Measurements from ENCODE around the gene HAND1. TPM values are rescaled to one million over a fixed set of nuclear protein-coding genes. Genes with fewer than 3 reads are reported as not detected.

Gene HAND1
- total and polyA plus RNA-seq, 9 of the 15 experiments (the other 6 are each of a cell fraction or from before 2014, with no cell fraction given) = not detected

- intact Hi-C loops (cut with micrococcal nuclease) (no loop called here), in situ Hi-C loops (cut with MboI) (no loop called here)
- no TSS peak for BruUV-seq (replicated peaks)
- H4K20me1 ChIP-seq (replicated peaks; ENCODE audit: control insufficient read depth, insufficient read depth, low read length) = peaks cover 4% of the 10 kb centered on the region; the same call in 1 of the 2 replicates
- no peak overlapping the region for H2AFZ ChIP-seq (ENCODE audit: low read depth, low read length)
- CTCF ChIA-PET (ENCODE audit: low intra/inter-chr PET ratio) = no interaction called here
- TF ChIP-seq E2F6 (IDR thresholded peaks at IDR 0.05; ENCODE audit: borderline replicate concordance in 1 of 2, extremely low read depth in 1 of 2, insufficient read depth in 1 of 2, insufficient read length in 1 of 2, low read depth in 1 of 2, low read length in 1 of 2, poor library complexity in 1 of 2, severe bottlenecking in 1 of 2) = peak in 1 of 2 experiments; percentile 57
- TF ChIP-seq, protein P1, sequence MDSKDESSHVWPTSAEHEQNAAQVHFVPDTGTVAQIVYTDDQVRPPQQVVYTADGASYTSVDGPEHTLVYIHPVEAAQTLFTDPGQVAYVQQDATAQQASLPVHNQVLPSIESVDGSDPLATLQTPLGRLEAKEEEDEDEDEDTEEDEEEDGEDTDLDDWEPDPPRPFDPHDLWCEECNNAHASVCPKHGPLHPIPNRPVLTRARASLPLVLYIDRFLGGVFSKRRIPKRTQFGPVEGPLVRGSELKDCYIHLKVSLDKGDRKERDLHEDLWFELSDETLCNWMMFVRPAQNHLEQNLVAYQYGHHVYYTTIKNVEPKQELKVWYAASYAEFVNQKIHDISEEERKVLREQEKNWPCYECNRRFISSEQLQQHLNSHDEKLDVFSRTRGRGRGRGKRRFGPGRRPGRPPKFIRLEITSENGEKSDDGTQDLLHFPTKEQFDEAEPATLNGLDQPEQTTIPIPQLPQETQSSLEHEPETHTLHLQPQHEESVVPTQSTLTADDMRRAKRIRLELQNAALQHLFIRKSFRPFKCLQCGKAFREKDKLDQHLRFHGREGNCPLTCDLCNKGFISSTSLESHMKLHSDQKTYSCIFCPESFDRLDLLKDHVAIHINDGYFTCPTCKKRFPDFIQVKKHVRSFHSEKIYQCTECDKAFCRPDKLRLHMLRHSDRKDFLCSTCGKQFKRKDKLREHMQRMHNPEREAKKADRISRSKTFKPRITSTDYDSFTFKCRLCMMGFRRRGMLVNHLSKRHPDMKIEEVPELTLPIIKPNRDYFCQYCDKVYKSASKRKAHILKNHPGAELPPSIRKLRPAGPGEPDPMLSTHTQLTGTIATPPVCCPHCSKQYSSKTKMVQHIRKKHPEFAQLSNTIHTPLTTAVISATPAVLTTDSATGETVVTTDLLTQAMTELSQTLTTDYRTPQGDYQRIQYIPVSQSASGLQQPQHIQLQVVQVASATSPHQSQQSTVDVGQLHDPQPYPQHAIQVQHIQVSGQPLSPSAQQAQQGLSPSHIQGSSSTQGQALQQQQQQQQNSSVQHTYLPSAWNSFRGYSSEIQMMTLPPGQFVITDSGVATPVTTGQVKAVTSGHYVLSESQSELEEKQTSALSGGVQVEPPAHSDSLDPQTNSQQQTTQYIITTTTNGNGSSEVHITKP (IDR thresholded peaks at IDR 0.05; ENCODE audit: partially characterized antibody) = no peak
- no peaks in the 10 kb centered on the region for H3K9me3 ChIP-seq (replicated peaks; ENCODE audit: control insufficient read depth, insufficient read depth, low read depth, low read length)
- H3K4me3 ChIP-seq = no peak overlapping the region
- 4% methylated on average over 38 of the region's 38 CpGs for WGBS (ENCODE audit: insufficient coverage, low coverage, missing lambda C conversion rate)
- H3K9me1 ChIP-seq (ENCODE audit: control insufficient read depth, insufficient read depth, low read length) = no peaks in the 10 kb centered on the region
- no peaks in the 10 kb centered on the region for H3K79me2 ChIP-seq (ENCODE audit: control insufficient read depth, insufficient read depth, low read length)
- H3K36me3 ChIP-seq (ENCODE audit: control insufficient read depth, insufficient read depth, low read length) = no peaks in the 10 kb centered on the region
- FAIRE-seq = no peak
- DNase-seq (ENCODE audit: extremely low read depth in 1 of 4, low spot score in 3 of 4) = no peak
- peaks cover 74 to 90% of the 10 kb centered on the region in 2 experiments for H3K27me3 ChIP-seq (ENCODE audit: control insufficient read depth in 2 of 2, insufficient read depth in 2 of 2, low read length in 2 of 2)
- no peak overlapping the region for H3K9ac ChIP-seq (ENCODE audit: insufficient read depth in 1 of 2, low read depth in 2 of 2, low read length in 2 of 2)
- H3K4me2 ChIP-seq (ENCODE audit: insufficient read depth, low read length) = no peak overlapping the region
- H3K4me1 ChIP-seq (replicated peaks in 1 of 2; ENCODE audit: control insufficient read depth in 2 of 2, insufficient read depth in 2 of 2, low read length in 2 of 2) = peaks cover 0 to 24% of the 10 kb centered on the region in 2 experiments; a peak in 1 of 5 replicates
- no peak overlapping the region for H3K27ac ChIP-seq (ENCODE audit: extremely low read depth, low read depth, low read length)
- POLR2A ChIA-PET = interaction anchor here (0.6 to 1.0 kb wide), 4 partner anchors 8 to 823 kb away, joined by 3 to 5 read pairs (median 3); no protein-coding TSS in a partner anchor
- ATAC-seq = no peak
Observed at GRCh38 chr5:154476354-154477205, 1.4 kb downstream of the HAND1 start.
